ENCODE results near the gene GGTA1.

DNA sequence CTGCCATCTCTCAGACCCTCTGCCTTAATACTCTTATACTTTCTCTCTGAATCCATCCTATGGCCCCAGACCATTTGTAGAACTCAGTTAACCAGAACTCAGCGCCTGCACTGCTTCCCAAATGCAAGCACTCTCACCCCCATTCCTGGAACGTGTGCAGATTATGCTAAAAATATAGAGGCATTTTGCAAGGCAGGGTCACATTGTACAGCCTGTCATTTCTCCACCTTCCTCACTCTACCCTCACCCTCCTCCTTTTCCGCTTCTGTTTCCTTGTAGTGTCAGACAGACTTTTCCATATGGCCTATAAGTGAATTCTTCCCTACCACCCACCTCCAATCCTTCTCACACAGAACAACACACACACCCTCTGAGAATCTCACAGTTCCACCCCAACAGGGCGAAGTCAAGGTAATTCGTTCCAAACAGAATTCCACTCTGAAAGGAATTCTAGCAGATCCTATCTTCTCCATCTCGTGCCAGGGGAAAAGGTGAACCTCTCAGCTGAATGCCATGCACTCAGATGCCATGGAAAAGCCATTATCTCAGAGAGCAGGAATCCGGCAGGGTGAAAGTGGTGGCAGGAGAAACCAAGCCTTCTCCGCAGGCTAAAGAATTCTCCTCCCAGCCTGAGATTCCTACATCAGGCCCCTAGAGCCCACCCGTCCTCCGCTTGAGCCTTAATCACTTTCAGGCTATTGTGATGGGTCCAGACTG, 25.3 kb downstream of the GGTA1 start:
- TF ChIP-seq, protein P1, sequence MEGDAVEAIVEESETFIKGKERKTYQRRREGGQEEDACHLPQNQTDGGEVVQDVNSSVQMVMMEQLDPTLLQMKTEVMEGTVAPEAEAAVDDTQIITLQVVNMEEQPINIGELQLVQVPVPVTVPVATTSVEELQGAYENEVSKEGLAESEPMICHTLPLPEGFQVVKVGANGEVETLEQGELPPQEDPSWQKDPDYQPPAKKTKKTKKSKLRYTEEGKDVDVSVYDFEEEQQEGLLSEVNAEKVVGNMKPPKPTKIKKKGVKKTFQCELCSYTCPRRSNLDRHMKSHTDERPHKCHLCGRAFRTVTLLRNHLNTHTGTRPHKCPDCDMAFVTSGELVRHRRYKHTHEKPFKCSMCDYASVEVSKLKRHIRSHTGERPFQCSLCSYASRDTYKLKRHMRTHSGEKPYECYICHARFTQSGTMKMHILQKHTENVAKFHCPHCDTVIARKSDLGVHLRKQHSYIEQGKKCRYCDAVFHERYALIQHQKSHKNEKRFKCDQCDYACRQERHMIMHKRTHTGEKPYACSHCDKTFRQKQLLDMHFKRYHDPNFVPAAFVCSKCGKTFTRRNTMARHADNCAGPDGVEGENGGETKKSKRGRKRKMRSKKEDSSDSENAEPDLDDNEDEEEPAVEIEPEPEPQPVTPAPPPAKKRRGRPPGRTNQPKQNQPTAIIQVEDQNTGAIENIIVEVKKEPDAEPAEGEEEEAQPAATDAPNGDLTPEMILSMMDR (IDR thresholded peaks at IDR 0.05), result no peak
- no peak for TF ChIP-seq POLR2AphosphoS5 (IDR thresholded peaks at IDR 0.05)
- TF ChIP-seq EP300 (IDR thresholded peaks at IDR 0.05), result no peak
- no peak for TF ChIP-seq POLR2A (IDR thresholded peaks at IDR 0.05)
